Smooth muscle cell (in vitro differentiated cells): ENCODE results near the gene UNC13C. TPM values are rescaled to one million over a fixed set of nuclear protein-coding genes. Genes with fewer than 3 reads are reported as not detected.

Experiments
- DNase-seq: peaks from one replicate; lab custom pipeline; 2025; ENCODE audit not compliant: unreplicated experiment; lab: John Stamatoyannopoulos, UW
- H2AFZ ChIP-seq: fragments of 200-600 bp; sonication (generic); 2 replicates; pipeline ENCODE4 v1.6.0; 2016; ENCODE audit warnings: antibody characterized with exemption, low read depth, mild to moderate bottlenecking
- H3F3A ChIP-seq: fragments of 200-600 bp; sonication (generic); 2 replicates; pipeline ENCODE4 v1.6.0; 2017; ENCODE audit warnings: antibody characterized with exemption, low read depth
- H3K27ac ChIP-seq: fragments of 200-600 bp; sonication (generic); 2 replicates; pipeline ENCODE4 v1.5.1; 2016; ENCODE audit warnings: low read depth, mild to moderate bottlenecking
- H3K27me3 ChIP-seq: fragments of 200-600 bp; sonication (generic); 2 replicates; pipeline ENCODE4 v1.6.1; 2016; ENCODE audit warnings: low read depth, mild to moderate bottlenecking
- H3K36me3 ChIP-seq: fragments of 200-600 bp; sonication (generic); 2 replicates; pipeline ENCODE4 v1.5.1; 2016; ENCODE audit warnings: low read depth
- H3K4me1 ChIP-seq: fragments of 200-600 bp; sonication (generic); 2 replicates; pipeline ENCODE4 v1.5.1; 2016; ENCODE audit warnings: low read depth
- H3K4me2 ChIP-seq: fragments of 200-600 bp; sonication (generic); 2 replicates; pipeline ENCODE4 v1.6.0; 2016; ENCODE audit warnings: mild to moderate bottlenecking
- H3K4me3 ChIP-seq: fragments of 200-600 bp; sonication (generic); 2 replicates; pipeline ENCODE4 v1.5.1; 2016; ENCODE audit warnings: mild to moderate bottlenecking
- H3K79me2 ChIP-seq: fragments of 200-600 bp; sonication (generic); 2 replicates; pipeline ENCODE4 v1.6.0; 2016; ENCODE audit warnings: low read depth, mild to moderate bottlenecking
- H3K9ac ChIP-seq: fragments of 200-600 bp; sonication (generic); 2 replicates; pipeline ENCODE4 v1.6.0; 2016; ENCODE audit warnings: low read depth
- H3K9me3 ChIP-seq: fragments of 200-600 bp; sonication (generic); replicated peaks from 2 replicates; pipeline ENCODE4 v1.5.1; 2016; ENCODE audit warnings: low read depth
- H4K20me1 ChIP-seq: fragments of 200-600 bp; sonication (generic); 2 replicates; pipeline ENCODE4 v1.6.0; 2016; ENCODE audit warnings: low read depth
- WGBS: methylation state at CpG from one replicate; pipeline ENCODE4 v1.1.7; 2016; ENCODE audit warnings: low lambda C conversion rate; 5-methylcytosine and 5-hydroxymethylcytosine counted together
- polyA plus RNA-seq: library from polyadenylated mRNA; unstranded; fragments of >200 nt; fragmentation: Nextera tagmentation; extraction: Ambion mirVana; gene quantifications from 2 replicates; pipeline ENCODE4 v1.2.1, GENCODE V29; 2016
- total RNA-seq: library from RNA; depleted of rRNA; stranded (reverse); fragments of >200 nt; gene quantifications from 2 replicates; pipeline ENCODE4 v1.2.3, GENCODE V29; 2014
- TF ChIP-seq, protein P1 (sequence below): fragments of 200-600 bp; sonication (generic); IDR thresholded peaks from 2 replicates; pipeline ENCODE4 v1.5.1; 2017; ENCODE audit warnings: borderline replicate concordance, mild to moderate bottlenecking, antibody characterized with exemption; ENCODE audit not compliant: insufficient read depth, poor library complexity, severe bottlenecking

Gene UNC13C
- total and polyA plus RNA-seq, 2 experiments from 2014 or later = 0.85 to 4.0 TPM

DNA sequence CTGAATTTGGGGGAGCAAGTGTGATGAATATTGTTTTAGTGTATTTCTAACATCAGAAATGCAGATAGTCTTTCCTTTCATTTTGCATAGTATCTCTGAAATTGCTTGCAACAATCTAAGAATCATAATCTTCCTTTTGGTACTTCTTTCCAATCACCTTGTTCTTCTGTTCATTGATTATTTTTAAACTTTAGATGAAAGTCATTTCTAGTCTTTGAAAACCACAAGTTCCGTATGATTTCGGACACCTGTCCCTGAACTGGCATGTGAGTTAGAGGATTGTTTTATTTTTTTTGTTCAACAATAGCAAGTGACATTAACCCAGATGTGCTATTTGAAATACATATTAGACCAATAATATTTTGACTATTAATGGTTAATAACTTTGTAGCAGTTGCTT, 329.7 kb downstream of the UNC13C start:
- H3K27ac ChIP-seq = no peak overlapping the region
- no peaks in the 10 kb centered on the region for H3K27me3 ChIP-seq
- H4K20me1 ChIP-seq = no peaks in the 10 kb centered on the region
- no peak overlapping the region for H3K4me3 ChIP-seq
- H3K9me3 ChIP-seq = no peaks in the 10 kb centered on the region
- TF ChIP-seq, protein P1, sequence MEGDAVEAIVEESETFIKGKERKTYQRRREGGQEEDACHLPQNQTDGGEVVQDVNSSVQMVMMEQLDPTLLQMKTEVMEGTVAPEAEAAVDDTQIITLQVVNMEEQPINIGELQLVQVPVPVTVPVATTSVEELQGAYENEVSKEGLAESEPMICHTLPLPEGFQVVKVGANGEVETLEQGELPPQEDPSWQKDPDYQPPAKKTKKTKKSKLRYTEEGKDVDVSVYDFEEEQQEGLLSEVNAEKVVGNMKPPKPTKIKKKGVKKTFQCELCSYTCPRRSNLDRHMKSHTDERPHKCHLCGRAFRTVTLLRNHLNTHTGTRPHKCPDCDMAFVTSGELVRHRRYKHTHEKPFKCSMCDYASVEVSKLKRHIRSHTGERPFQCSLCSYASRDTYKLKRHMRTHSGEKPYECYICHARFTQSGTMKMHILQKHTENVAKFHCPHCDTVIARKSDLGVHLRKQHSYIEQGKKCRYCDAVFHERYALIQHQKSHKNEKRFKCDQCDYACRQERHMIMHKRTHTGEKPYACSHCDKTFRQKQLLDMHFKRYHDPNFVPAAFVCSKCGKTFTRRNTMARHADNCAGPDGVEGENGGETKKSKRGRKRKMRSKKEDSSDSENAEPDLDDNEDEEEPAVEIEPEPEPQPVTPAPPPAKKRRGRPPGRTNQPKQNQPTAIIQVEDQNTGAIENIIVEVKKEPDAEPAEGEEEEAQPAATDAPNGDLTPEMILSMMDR = no peak
- no peak for DNase-seq
- WGBS = 91% methylated on average over 2 of the region's 2 CpGs
- H3K79me2 ChIP-seq = no peaks in the 10 kb centered on the region
- H3F3A ChIP-seq = no peaks in the 10 kb centered on the region
- no peak overlapping the region for H2AFZ ChIP-seq
- H3K4me1 ChIP-seq = no peaks in the 10 kb centered on the region
- H3K36me3 ChIP-seq = no peaks in the 10 kb centered on the region
- H3K4me2 ChIP-seq = no peak overlapping the region
- no peak overlapping the region for H3K9ac ChIP-seq

GRCh38 chr15:54312528-54312927, 334.3 kb downstream of the UNC13C start:
- Histone ChIP-seq H3K4me1 (no peaks in the 10 kb centered on the region), H4K20me1 (no peaks in the 10 kb centered on the region), H3K4me3 (no peak overlapping the region), H3K27ac (no peak overlapping the region), H2AFZ (no peak overlapping the region), H3F3A (no peaks in the 10 kb centered on the region), H3K79me2 (no peaks in the 10 kb centered on the region), H3K27me3 (no peaks in the 10 kb centered on the region), H3K36me3 (no peaks in the 10 kb centered on the region), H3K9ac (no peak overlapping the region), H3K9me3 (no peaks in the 10 kb centered on the region), H3K4me2 (no peak overlapping the region)
- no peak for DNase-seq
- TF ChIP-seq, protein P1 = no peak

DNA sequence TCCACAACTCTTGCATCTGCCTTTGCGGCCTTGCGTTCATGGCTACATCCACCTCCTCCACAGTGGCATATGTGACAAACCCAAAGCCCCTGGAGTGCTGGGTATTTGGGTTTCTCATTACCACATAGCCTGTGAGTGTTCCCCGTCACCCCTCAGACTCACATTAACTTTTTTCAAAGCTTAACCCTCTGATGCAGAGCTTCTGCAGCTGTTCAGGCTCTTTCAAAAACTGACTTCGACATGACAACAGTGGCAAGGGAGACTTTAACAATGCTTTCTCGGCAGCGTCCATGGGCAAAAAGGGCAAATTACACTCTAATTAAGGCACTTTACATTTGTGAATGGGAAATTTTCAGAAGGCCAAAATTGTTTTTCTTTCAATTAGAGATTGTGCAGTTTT, 343.2 kb downstream of the UNC13C start:
- 78% methylated on average over 6 of the region's 6 CpGs for WGBS
- TF ChIP-seq, protein P1 = no peak
- Histone ChIP-seq H4K20me1 (no peaks in the 10 kb centered on the region), H3K4me1 (no peaks in the 10 kb centered on the region), H3K4me3 (no peak overlapping the region), H3K9me3 (no peaks in the 10 kb centered on the region), H3F3A (no peaks in the 10 kb centered on the region), H3K27me3 (no peaks in the 10 kb centered on the region), H2AFZ (no peak overlapping the region), H3K9ac (no peak overlapping the region), H3K79me2 (no peaks in the 10 kb centered on the region), H3K36me3 (no peaks in the 10 kb centered on the region), H3K4me2 (no peak overlapping the region), H3K27ac (no peak overlapping the region)
- no peak for DNase-seq

DNA sequence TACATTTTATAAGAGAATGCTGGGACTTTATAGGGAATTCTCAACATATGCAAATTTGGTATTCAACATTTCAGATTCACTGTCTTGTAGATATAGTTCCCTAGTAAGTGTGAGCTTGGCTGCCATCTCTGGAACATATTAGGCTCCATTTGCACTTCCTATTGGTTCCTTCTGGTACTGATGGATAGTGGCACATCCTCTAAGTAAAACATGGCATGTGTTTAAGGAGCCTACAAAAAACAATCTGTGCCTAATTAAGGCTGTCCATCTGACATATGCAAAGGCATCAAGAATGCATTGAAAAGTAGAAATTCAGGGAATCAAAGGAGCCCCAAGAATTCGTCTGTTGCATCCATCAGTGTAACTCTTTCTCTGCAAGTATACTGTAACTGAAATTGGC, 344.1 kb downstream of the UNC13C start:
- Histone ChIP-seq H3K4me1 (no peaks in the 10 kb centered on the region), H2AFZ (no peak overlapping the region), H3K36me3 (no peaks in the 10 kb centered on the region), H3K9me3 (no peaks in the 10 kb centered on the region), H3F3A (no peaks in the 10 kb centered on the region), H3K4me2 (no peak overlapping the region), H3K9ac (no peak overlapping the region), H3K27ac (no peak overlapping the region), H4K20me1 (no peaks in the 10 kb centered on the region), H3K4me3 (no peak overlapping the region), H3K27me3 (no peaks in the 10 kb centered on the region), H3K79me2 (no peaks in the 10 kb centered on the region)
- DNase-seq = no peak
- TF ChIP-seq, protein P1 = no peak
- 33% methylated on average over 1 of the region's 1 CpG for WGBS
